Esophagus mucosa (tissue), 1 donor: ENCODE results near the gene MPP1. TPM values are rescaled to one million over a fixed set of nuclear protein-coding genes. Genes with fewer than 3 reads are reported as not detected.
A peak's percentile ranks its signal among the peaks of the same experiment; 100 is the strongest.
"Not testable (repeated sequence)": the region's sequence is repeated elsewhere in the genome, so short reads cannot be mapped to it uniquely, and the experiment has no call there.

ENCODE experiments used
- ATAC-seq: fragments of 200-7000 bp; cut with Tn5 transposase; one replicate; pipeline ENCODE4 v1.9.1; 2020
- total RNA-seq: library from RNA; stranded (reverse); gene quantifications from one replicate; pipeline ENCODE4 v1.2.4, GENCODE V29; 2023
- donor health status: DM: yes; HTN: yes; CAD: no.

MPP1 gene
- total RNA-seq: 6.3 TPM

GRCh38 chrX:154804957-154805695, at the start of gene MPP1:
MPP1 (minus strand) TSS chrX:154805485; CDS start chrX:154805373, 112 bp downstream.
- peak; percentile 98 for ATAC-seq

- ATAC-seq: no peak
Observed at GRCh38 chrX:154850957-154851611, 45.8 kb upstream of the MPP1 start.

GRCh38 chrX:154840856-154841255, 35.6 kb upstream of the MPP1 start:
- peak; percentile 51 for ATAC-seq

GRCh38 chrX:154836163-154836562, 30.9 kb upstream of the MPP1 start:
- ATAC-seq: no peak

GRCh38 chrX:154834562-154834961, 29.3 kb upstream of the MPP1 start, which contains the start of gene SMIM9:
SMIM9 (minus strand) TSS chrX:154834662; CDS start chrX:154830856, 3,806 bp downstream.
- no peak for ATAC-seq

GRCh38 chrX:154833746-154834274, 28.5 kb upstream of the MPP1 start:
- ATAC-seq: no peak

GRCh38 chrX:154829926-154830442, 24.7 kb upstream of the MPP1 start:
- no peak for ATAC-seq

GRCh38 chrX:154829134-154829533, 23.8 kb upstream of the MPP1 start:
- ATAC-seq: no peak

- ATAC-seq: no peak
Observed at GRCh38 chrX:154828016-154828408, 22.7 kb upstream of the MPP1 start.

- ATAC-seq: peak; percentile 11
Observed at GRCh38 chrX:154827194-154828015, 22.1 kb upstream of the MPP1 start.

- not testable (repeated sequence) for ATAC-seq
Observed at GRCh38 chrX:154825586-154825985, 20.3 kb upstream of the MPP1 start.

GRCh38 chrX:154824638-154825037, 19.4 kb upstream of the MPP1 start:
- no peak for ATAC-seq

- ATAC-seq: no peak
Observed at GRCh38 chrX:154822029-154822428, 16.7 kb upstream of the MPP1 start.

GRCh38 chrX:154821523-154821922, 16.2 kb upstream of the MPP1 start:
- no peak for ATAC-seq

- no peak for ATAC-seq
Observed at GRCh38 chrX:154819771-154820341, 14.6 kb upstream of the MPP1 start.

GRCh38 chrX:154818916-154819770, 13.9 kb upstream of the MPP1 start:
- no peak for ATAC-seq

- not testable (repeated sequence) for ATAC-seq
Observed at GRCh38 chrX:154817048-154817618, 11.8 kb upstream of the MPP1 start.

GRCh38 chrX:154816326-154816898, 11.1 kb upstream of the MPP1 start:
- not testable (repeated sequence) for ATAC-seq

- no peak for ATAC-seq
Observed at GRCh38 chrX:154815274-154815818, 10.1 kb upstream of the MPP1 start.

- no peak for ATAC-seq
Observed at GRCh38 chrX:154813801-154814200, 8.5 kb upstream of the MPP1 start.
